Stimulated activated naive CD8-positive, alpha-beta T cell treated with anti-CD3 and anti-CD28 coated beads, Interleukin-15, amount 100 ng/mL, for 72 hours (primary cell): ENCODE measurements around the gene MXI1.
"Not testable (repeated sequence)": the region's sequence is repeated elsewhere in the genome, so short reads cannot be mapped to it uniquely, and the experiment has no call there.

Experiments
- ATAC-seq: fragments of 150-1000 bp; cut with Tn5 transposase; 2 replicates; pipeline ENCODE4 v1.10.0; 2021; ENCODE audit warnings: mild to moderate bottlenecking, moderate library complexity
- DNase-seq, 2 donors: peaks; one replicate each; pipeline ENCODE4 v3.0.0; 2021 to 2022
- H3K27ac Mint-ChIP-seq, 2 donors: one replicate each; pipeline ENCODE4 v1.8.0; 2022; ENCODE audit warnings: mild to moderate bottlenecking in 2 of 2, mixed read lengths in 2 of 2, moderate library complexity in 2 of 2
- H3K27me3 Mint-ChIP-seq: one replicate; pipeline ENCODE4 v1.8.0; 2022; ENCODE audit warnings: mixed read lengths
- H3K4me1 Mint-ChIP-seq: one replicate; pipeline ENCODE4 v1.8.0; 2022; ENCODE audit warnings: mild to moderate bottlenecking, mixed read lengths
- H3K4me3 Mint-ChIP-seq, 2 donors: one replicate each; pipeline ENCODE4 v1.8.0; 2022; ENCODE audit warnings: mild to moderate bottlenecking in 2 of 2, mixed read lengths in 2 of 2, moderate library complexity in 1 of 2
- H3K9me3 Mint-ChIP-seq, 2 donors: one replicate each; pipeline ENCODE4 v1.8.0; 2022; ENCODE audit warnings: mixed read lengths in 2 of 2

Gene MXI1

GRCh38 chr10:110321869-110322620 lies 114.6 kb downstream of the MXI1 start:
- ATAC-seq (no peak), DNase-seq (no peak)
- Mint-ChIP-seq H3K4me3 (no peak overlapping the region), H3K9me3 (peaks cover 0 to 12% of the 10 kb centered on the region in 2 donors), H3K27me3 (peaks cover 8% of the 10 kb centered on the region), H3K27ac (no peak overlapping the region), H3K4me1 (peaks cover 28% of the 10 kb centered on the region)

- DNase-seq (no peak), ATAC-seq (no peak)
- Mint-ChIP-seq H3K4me1 (peaks cover 31% of the 10 kb centered on the region), H3K27me3 (peaks cover 8% of the 10 kb centered on the region), H3K27ac (no peak overlapping the region), H3K4me3 (no peak overlapping the region), H3K9me3 (peaks cover 0 to 12% of the 10 kb centered on the region in 2 donors)
Measured at GRCh38 chr10:110323503-110323902, 116.1 kb downstream of the MXI1 start.

GRCh38 chr10:110324201-110324804 lies 116.9 kb downstream of the MXI1 start:
- Mint-ChIP-seq H3K27ac (peak overlapping the region in 1 of 2 donors; percentile 16), H3K27me3 (peaks cover 8% of the 10 kb centered on the region), H3K9me3 (peaks cover 0 to 13% of the 10 kb centered on the region in 2 donors), H3K4me3 (peak overlapping the region in 1 of 2 donors; percentile 39), H3K4me1 (peaks cover 31% of the 10 kb centered on the region)
- peak; percentile 66 for ATAC-seq
- no peak for DNase-seq

- Mint-ChIP-seq H3K9me3 (peaks cover 0 to 18% of the 10 kb centered on the region in 2 donors), H3K4me1 (peaks cover 31% of the 10 kb centered on the region), H3K27me3 (peaks cover 8% of the 10 kb centered on the region), H3K4me3 (peak overlapping the region in 1 of 2 donors; percentile 39), H3K27ac (peak overlapping the region in 1 of 2 donors; percentile 16)
- ATAC-seq: peak; percentile 78
- DNase-seq: no peak
Measured at GRCh38 chr10:110324805-110325280, 117.4 kb downstream of the MXI1 start.

GRCh38 chr10:110326351-110327032 lies 119.1 kb downstream of the MXI1 start:
- H3K9me3 Mint-ChIP-seq: peaks cover 12 to 31% of the 10 kb centered on the region in 2 donors
- peak; percentile 40 for ATAC-seq
- peak overlapping the region in 1 of 2 donors; percentile 49 for H3K27ac Mint-ChIP-seq
- H3K27me3 Mint-ChIP-seq: peaks cover 8% of the 10 kb centered on the region
- H3K4me1 Mint-ChIP-seq: peaks cover 31% of the 10 kb centered on the region
- DNase-seq: no peak
- no peak overlapping the region for H3K4me3 Mint-ChIP-seq

GRCh38 chr10:110327262-110327914 lies 120.0 kb downstream of the MXI1 start:
- DNase-seq (no peak), ATAC-seq (no peak)
- Mint-ChIP-seq H3K4me1 (peaks cover 31% of the 10 kb centered on the region), H3K27ac (no peak overlapping the region), H3K27me3 (peaks cover 7% of the 10 kb centered on the region), H3K4me3 (no peak overlapping the region), H3K9me3 (peaks cover 12 to 25% of the 10 kb centered on the region in 2 donors)

GRCh38 chr10:110330675-110331074 lies 123.3 kb downstream of the MXI1 start:
- peaks cover 12 to 19% of the 10 kb centered on the region in 2 donors for H3K9me3 Mint-ChIP-seq
- no peak overlapping the region for H3K4me3 Mint-ChIP-seq
- no peak overlapping the region for H3K27ac Mint-ChIP-seq
- no peaks in the 10 kb centered on the region for H3K27me3 Mint-ChIP-seq
- no peak for DNase-seq
- peaks cover 28% of the 10 kb centered on the region for H3K4me1 Mint-ChIP-seq
- ATAC-seq: no peak

- not testable (repeated sequence) for H3K27me3 Mint-ChIP-seq, ATAC-seq, H3K4me3 Mint-ChIP-seq, DNase-seq, H3K27ac Mint-ChIP-seq
- peaks cover 12 to 19% of the 10 kb centered on the region in 2 donors for H3K9me3 Mint-ChIP-seq
- peaks cover 28% of the 10 kb centered on the region for H3K4me1 Mint-ChIP-seq
Measured at GRCh38 chr10:110331226-110331795, 123.9 kb downstream of the MXI1 start.

GRCh38 chr10:110334061-110334656 lies 126.8 kb downstream of the MXI1 start:
- no peaks in the 10 kb centered on the region for H3K27me3 Mint-ChIP-seq
- peaks cover 12 to 19% of the 10 kb centered on the region in 2 donors for H3K9me3 Mint-ChIP-seq
- no peak overlapping the region for H3K27ac Mint-ChIP-seq
- peaks cover 22% of the 10 kb centered on the region for H3K4me1 Mint-ChIP-seq
- ATAC-seq (no peak), DNase-seq (no peak)
- H3K4me3 Mint-ChIP-seq: no peak overlapping the region

GRCh38 chr10:110335314-110336064 lies 128.1 kb downstream of the MXI1 start:
- Mint-ChIP-seq H3K9me3 (peaks cover 6 to 7% of the 10 kb centered on the region in 2 donors), H3K4me3 (no peak overlapping the region), H3K27me3 (no peaks in the 10 kb centered on the region), H3K27ac (no peak overlapping the region), H3K4me1 (peaks cover 22% of the 10 kb centered on the region)
- no peak for DNase-seq
- ATAC-seq: peak; percentile 74

GRCh38 chr10:110336111-110336721 lies 128.8 kb downstream of the MXI1 start:
- no peak for DNase-seq
- Mint-ChIP-seq H3K4me3 (no peak overlapping the region), H3K27me3 (no peaks in the 10 kb centered on the region), H3K9me3 (no peaks in the 10 kb centered on the region), H3K4me1 (peaks cover 22% of the 10 kb centered on the region), H3K27ac (no peak overlapping the region)
- ATAC-seq: no peak
